DOHH2 (cell line): ENCODE data around the gene FAM76B.

Experiments
- H3F3A ChIP-seq: fragments of 200-600 bp; sonication (generic), shearing (Covaris generic); 2 replicates; pipeline ENCODE4 v1.6.0; 2016; ENCODE audit warnings: antibody characterized with exemption, mild to moderate bottlenecking; ENCODE audit not compliant: control insufficient read depth, insufficient read depth
- H3K27ac ChIP-seq: fragments of 200-600 bp; sonication (generic); 2 replicates; pipeline ENCODE4 v1.5.1; 2014; ENCODE audit warnings: low read depth, mild to moderate bottlenecking, low read length, moderate library complexity
- H3K27me3 ChIP-seq: fragments of 200-600 bp; sonication (generic); 2 replicates; pipeline ENCODE4 v1.6.1; 2014; ENCODE audit warnings: mild to moderate bottlenecking, low read length, mixed read lengths; ENCODE audit not compliant: control insufficient read depth
- H3K36me3 ChIP-seq: fragments of 200-600 bp; sonication (generic); 2 replicates; pipeline ENCODE4 v1.6.1; 2014; ENCODE audit warnings: mild to moderate bottlenecking, low read length, moderate library complexity, mixed read lengths; ENCODE audit not compliant: control insufficient read depth
- H3K4me1 ChIP-seq: fragments of 200-600 bp; sonication (generic); 2 replicates; pipeline ENCODE4 v1.6.1; 2014; ENCODE audit warnings: mild to moderate bottlenecking, low read length, mixed read lengths; ENCODE audit not compliant: control insufficient read depth
- H3K4me2 ChIP-seq: fragments of 200-600 bp; sonication (generic); 2 replicates; pipeline ENCODE4 v1.6.0; 2014; ENCODE audit warnings: mild to moderate bottlenecking, low read length, moderate library complexity
- H3K4me3 ChIP-seq: fragments of 200-600 bp; sonication (generic); 2 replicates; pipeline ENCODE4 v1.5.1; 2014; ENCODE audit warnings: mild to moderate bottlenecking, low read length, mixed read lengths
- H3K79me2 ChIP-seq: fragments of 200-600 bp; sonication (generic); 2 replicates; pipeline ENCODE4 v1.6.1; 2014; ENCODE audit warnings: mild to moderate bottlenecking, low read length, mixed read lengths; ENCODE audit not compliant: control insufficient read depth
- H3K9me2 ChIP-seq: fragments of 200-600 bp; sonication (generic); replicated peaks from 2 replicates; pipeline ENCODE4 v1.6.1; 2014; ENCODE audit warnings: mild to moderate bottlenecking, low read length, mixed read lengths; ENCODE audit not compliant: control insufficient read depth
- H3K9me3 ChIP-seq: fragments of 200-600 bp; sonication (generic); 2 replicates; pipeline ENCODE4 v1.6.1; 2014; ENCODE audit warnings: antibody characterized with exemption, low read length, mixed read lengths; ENCODE audit not compliant: control insufficient read depth, insufficient read depth
- H4K20me1 ChIP-seq: fragments of 200-600 bp; sonication (generic); 2 replicates; pipeline ENCODE4 v1.6.0; 2014; ENCODE audit warnings: low read depth, mild to moderate bottlenecking, antibody characterized with exemption, low read length, moderate library complexity; ENCODE audit not compliant: control insufficient read depth, insufficient read depth
- CTCF ChIP-seq: fragments of 200-600 bp; sonication (generic); IDR thresholded peaks from one replicate; pipeline ENCODE4 v1.5.1; 2014; ENCODE audit warnings: antibody characterized with exemption, mild to moderate bottlenecking, low read depth, low read length; ENCODE audit not compliant: poor library complexity, severe bottlenecking
- EZH2phosphoT487 ChIP-seq: fragments of 200-600 bp; sonication (generic); IDR thresholded peaks from 2 replicates; pipeline ENCODE4 v1.6.1; 2017; ENCODE audit warnings: borderline replicate concordance, mild to moderate bottlenecking, antibody characterized with exemption, low read length, moderate library complexity, mixed read lengths

The FAM76B gene

GRCh38 chr11:95751515-95751914 lies 38.1 kb downstream of the FAM76B start:
- TF ChIP-seq EZH2phosphoT487, result no peak
- TF ChIP-seq CTCF, result no peak
- Histone ChIP-seq H3K9me2 (no peaks in the 10 kb centered on the region), H4K20me1 (no peaks in the 10 kb centered on the region), H3K4me2 (no peak overlapping the region), H3K27ac (no peak overlapping the region), H3F3A (no peaks in the 10 kb centered on the region), H3K9me3 (no peaks in the 10 kb centered on the region), H3K4me1 (peaks cover 6% of the 10 kb centered on the region), H3K4me3 (no peak overlapping the region), H3K27me3 (no peaks in the 10 kb centered on the region), H3K79me2 (no peaks in the 10 kb centered on the region), H3K36me3 (no peaks in the 10 kb centered on the region)

GRCh38 chr11:95750101-95750500 lies 39.5 kb downstream of the FAM76B start:
- TF ChIP-seq EZH2phosphoT487 (no peak), CTCF (no peak)
- Histone ChIP-seq H3K4me3 (no peak overlapping the region), H3K9me2 (no peaks in the 10 kb centered on the region), H3K79me2 (no peaks in the 10 kb centered on the region), H3K4me1 (peaks cover 6% of the 10 kb centered on the region), H3F3A (no peaks in the 10 kb centered on the region), H3K4me2 (no peak overlapping the region), H4K20me1 (no peaks in the 10 kb centered on the region), H3K9me3 (no peaks in the 10 kb centered on the region), H3K36me3 (no peaks in the 10 kb centered on the region), H3K27ac (no peak overlapping the region), H3K27me3 (no peaks in the 10 kb centered on the region)

GRCh38 chr11:95739108-95739938 lies 50.3 kb downstream of the FAM76B start:
- no peaks in the 10 kb centered on the region for H4K20me1 ChIP-seq
- peaks cover 15% of the 10 kb centered on the region for H3K4me1 ChIP-seq
- no peak overlapping the region for H3K4me3 ChIP-seq
- no peaks in the 10 kb centered on the region for H3K27me3 ChIP-seq
- no peaks in the 10 kb centered on the region for H3F3A ChIP-seq
- H3K4me2 ChIP-seq, result no peak overlapping the region
- no peaks in the 10 kb centered on the region for H3K36me3 ChIP-seq
- H3K9me2 ChIP-seq, result no peaks in the 10 kb centered on the region
- TF ChIP-seq CTCF (peak; percentile 52), EZH2phosphoT487 (no peak)
- H3K79me2 ChIP-seq, result no peaks in the 10 kb centered on the region
- H3K27ac ChIP-seq, result no peak overlapping the region
- no peaks in the 10 kb centered on the region for H3K9me3 ChIP-seq
